GM18505 (cell line): ENCODE measurements around the gene EBF3.

Experiments
- ATAC-seq: cut with Tn5 transposase; IDR thresholded peaks from one replicate; pipeline ENCODE4 v1.9.1; 2021; ENCODE audit not compliant: unreplicated experiment
- POLR2A ChIP-seq: IDR thresholded peaks from 4 replicates; pipeline ENCODE4 v1.6.1; 2011; ENCODE audit warnings: borderline replicate concordance; ENCODE audit not compliant: insufficient read depth, insufficient read length; ENCODE audit errors: extremely low read depth

EBF3 gene

DNA sequence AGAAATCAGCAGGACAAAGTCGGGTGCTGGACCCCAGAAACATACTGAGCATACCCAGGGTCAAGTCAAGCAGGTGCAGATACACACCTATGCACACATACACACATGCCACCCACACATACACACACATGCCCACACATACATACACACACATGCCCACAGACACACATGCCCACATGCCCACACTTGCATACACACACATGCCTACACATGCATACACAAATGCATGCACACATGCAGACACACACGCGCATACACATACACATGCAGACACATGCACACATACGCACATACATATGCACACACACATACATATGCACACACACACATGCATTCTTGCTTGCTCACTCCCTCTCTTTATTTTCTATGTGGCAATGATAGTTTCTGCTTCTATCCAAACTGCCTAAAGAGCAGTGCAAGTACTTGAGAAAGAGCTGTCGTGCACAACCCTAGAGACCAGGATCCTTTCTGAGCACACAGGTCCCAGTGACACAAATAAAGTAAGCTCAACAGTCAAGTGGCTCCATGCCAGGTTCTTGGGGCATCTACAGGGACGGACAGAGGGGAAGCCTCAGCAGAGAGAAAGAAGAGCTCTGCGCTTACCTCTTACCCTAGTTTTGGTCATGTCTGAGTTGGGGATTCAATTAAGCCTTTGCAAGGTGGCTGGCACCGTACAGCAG is 83.7 kb downstream of the EBF3 start:
- no peak for TF ChIP-seq POLR2A
- ATAC-seq: no peak

DNA sequence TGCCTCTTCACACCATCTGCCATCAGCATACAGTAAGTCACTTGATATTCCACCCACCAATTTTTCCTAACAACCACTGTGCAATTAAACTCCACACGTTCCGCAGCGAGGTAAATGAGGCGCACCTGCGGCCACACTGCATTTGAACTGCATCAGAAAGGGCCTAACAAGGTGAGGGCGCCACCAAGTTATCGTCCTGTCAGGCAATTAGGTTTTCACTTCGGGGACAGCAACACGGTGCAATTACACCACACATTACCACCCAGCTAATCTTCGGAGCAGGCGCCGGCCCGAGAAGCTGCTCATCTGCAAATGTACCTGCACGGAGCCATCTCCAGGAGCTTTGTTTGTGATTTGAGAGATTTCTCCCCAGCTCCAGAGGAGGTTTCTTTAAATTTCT is 84.4 kb downstream of the EBF3 start:
- no peak for ATAC-seq
- no peak for TF ChIP-seq POLR2A

DNA sequence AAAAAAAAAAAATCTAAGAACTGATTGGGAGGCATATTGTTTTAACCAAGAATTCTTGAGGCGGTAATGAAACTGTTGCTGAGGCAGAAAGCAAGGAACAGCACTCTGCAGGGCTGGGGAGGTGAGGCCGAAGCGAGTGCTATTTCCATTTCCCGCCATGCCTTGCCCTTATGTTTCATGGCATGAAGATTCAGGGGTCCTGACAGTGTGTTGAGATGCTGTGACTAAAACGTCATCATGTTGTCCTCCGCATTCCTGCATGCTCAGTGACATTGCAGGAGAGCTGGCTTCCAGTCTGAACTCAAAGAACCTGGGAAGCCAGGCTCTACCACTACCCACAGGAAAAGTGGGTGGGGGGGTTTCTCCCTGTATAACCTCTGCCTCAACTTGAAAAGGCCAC is 85.2 kb downstream of the EBF3 start:
- no peak for TF ChIP-seq POLR2A
- no peak for ATAC-seq

DNA sequence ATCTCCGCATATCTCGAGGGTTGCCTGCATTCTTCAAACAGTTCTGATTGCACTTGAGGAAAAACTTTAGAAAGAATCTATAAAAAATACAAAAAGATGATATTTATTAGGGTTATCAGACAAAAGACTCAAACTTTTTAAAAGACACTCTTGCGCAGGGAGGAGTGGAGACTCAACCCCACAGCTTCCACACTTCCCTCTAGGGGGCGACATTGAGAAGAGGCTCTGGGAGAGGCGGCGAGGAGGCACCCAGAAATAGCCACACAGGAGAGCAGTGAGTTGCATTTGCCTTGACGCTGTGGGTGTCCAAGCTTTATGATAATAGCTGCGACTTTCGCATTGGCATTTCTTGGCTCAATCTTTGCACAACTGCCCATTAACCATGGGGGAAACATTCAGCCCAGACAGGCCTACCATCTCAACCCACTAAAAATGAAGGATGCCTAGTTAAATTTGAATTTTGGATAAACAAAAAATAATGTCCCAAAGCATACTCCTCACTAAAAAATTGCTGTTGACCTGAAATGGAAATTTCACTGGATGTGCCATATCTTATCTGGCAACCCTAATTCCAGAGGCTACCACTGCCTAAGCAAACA is 86.2 kb downstream of the EBF3 start:
- no peak for TF ChIP-seq POLR2A
- ATAC-seq: no peak

DNA sequence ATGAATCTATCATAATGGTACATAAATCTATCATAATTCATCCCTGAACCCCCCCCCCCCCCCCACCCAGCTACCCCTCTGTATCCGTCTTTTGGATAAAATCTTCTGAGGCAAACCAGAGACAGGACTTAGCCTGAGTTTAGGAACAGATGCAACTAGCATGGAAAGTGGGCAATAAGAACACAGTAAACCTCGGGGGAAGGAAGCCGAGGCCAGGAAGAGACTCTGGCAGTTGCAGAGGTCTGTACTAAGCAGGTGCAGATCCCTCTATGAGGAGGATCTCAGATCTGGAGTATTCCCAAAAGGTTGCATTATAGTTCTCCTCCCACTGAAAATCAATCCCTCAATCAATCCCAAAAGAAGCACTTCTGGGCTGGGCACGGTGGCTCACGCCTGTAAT is 87.2 kb downstream of the EBF3 start:
- no peak for TF ChIP-seq POLR2A
- ATAC-seq: no peak

DNA sequence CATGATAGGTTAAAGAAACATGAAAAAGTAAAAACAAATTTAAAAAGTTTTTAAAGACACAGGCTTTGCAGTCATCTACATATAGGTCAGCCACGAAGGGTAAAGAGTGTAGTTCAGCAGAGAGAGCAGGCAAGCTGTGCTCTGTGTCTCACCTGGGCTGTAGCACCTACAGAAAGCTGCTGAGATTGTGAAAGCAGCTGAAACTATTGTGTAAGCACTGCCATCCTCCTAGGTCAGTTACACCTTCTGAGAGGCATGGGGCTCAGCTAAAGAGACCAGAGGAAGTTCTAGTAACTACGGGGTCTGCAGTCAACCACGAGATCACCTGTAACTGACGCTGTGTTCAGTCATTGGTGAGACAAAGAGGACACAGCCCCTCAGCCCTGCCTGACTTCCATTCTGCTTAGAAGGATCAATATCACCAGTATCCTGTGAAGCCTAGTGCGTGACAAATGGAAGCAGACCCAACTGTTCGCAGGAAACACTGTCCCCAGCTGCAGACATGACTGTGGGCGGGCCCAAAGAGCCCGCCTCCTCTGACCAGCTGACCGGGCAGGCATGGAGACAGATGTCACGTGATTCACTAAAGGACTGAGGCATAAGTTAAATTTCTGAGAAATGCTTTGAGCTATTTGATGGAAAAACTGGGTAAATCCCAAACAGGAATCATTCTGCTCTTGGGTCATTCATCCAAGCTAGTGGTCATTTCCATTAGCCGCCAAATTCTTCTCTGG is 87.9 kb downstream of the EBF3 start:
- ATAC-seq: no peak
- no peak for TF ChIP-seq POLR2A

DNA sequence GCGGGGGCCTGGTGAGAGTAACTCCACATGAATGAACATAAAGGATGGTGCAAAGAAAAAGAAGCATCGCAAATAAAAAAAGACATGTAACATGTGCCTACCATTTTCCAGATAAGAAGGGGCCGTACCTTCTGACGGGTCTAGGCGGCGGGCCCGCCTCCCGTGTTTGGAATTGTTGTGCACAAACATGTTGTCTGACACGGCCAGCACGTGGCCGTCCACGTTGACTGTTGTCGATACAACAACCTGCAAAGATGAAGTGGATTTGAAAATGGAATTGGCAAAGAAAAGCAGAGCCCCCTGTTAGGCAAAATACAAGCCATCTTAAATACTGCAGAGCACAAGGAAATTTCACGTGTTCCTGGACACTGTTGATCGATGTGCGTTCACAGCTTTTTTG is 90.7 kb downstream of the EBF3 start:
- no peak for ATAC-seq
- no peak for TF ChIP-seq POLR2A

DNA sequence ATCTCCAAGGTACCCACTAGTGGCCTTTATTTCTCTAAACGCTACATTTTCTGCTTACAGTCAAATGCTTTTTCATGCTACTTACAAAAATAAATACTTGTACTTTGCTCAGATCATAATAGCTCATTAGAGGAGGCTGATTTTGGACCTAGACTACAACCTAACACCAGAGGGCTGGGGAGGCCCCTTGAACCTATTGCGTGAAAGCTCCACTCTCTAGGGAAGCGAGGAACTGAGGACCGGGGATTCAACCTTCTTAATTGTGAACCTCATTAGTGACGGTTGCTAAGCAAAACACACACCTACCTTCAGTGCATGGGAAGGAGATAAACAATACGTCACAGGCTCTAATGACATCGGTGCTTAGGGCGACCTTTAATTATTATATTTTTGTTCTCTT is 92.1 kb downstream of the EBF3 start:
- TF ChIP-seq POLR2A: no peak

DNA sequence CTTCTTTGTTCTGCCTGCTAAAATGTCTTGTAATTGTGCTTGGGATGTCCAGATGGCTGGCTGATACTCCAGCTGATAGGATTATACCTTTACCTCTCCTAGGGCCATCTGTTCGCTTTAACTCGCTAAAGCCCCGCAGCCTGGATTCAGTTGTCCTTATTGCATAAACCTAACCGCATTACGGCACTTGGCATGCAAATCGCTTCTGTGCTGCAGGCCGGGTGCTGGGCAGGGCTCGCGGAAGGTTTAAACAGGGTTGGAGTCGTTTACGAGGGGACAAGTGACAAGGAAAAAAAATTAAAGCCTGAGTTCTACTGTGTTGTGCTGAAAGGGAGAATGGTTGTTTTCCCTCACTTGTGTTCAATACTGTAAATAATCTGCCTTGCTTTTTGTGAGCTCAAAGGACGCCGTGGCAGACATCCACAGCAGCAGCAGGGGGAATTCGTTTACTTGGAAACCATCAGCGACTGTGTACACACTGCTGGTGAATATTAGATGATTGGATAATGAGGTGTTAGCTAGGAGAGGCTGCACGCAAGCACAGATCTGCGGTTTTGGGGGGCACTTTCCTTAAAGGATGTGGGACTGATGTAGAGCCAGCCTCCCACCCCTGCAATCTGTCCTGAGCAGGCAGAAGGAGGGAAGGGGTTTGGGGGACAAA is 93.0 kb downstream of the EBF3 start:
- no peak for TF ChIP-seq POLR2A
- no peak for ATAC-seq

More for the DNA sequence above, 92.1 kb downstream of the EBF3 start:
- ATAC-seq: no peak

DNA sequence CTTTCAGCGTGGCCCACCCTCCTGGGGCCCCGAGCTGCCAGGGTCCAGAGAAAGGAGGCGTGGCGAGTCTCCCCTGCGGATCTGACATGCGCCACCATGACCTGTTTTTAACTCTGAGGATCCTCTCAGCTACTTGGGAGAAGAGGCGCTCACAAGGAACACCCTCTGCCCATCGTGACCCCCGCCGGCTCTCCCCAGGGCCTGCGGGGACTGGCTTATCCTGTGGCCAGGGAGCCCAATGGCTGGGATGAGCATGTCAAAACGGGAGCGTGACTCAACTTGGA is 93.7 kb downstream of the EBF3 start:
- no peak for TF ChIP-seq POLR2A
- no peak for ATAC-seq

DNA sequence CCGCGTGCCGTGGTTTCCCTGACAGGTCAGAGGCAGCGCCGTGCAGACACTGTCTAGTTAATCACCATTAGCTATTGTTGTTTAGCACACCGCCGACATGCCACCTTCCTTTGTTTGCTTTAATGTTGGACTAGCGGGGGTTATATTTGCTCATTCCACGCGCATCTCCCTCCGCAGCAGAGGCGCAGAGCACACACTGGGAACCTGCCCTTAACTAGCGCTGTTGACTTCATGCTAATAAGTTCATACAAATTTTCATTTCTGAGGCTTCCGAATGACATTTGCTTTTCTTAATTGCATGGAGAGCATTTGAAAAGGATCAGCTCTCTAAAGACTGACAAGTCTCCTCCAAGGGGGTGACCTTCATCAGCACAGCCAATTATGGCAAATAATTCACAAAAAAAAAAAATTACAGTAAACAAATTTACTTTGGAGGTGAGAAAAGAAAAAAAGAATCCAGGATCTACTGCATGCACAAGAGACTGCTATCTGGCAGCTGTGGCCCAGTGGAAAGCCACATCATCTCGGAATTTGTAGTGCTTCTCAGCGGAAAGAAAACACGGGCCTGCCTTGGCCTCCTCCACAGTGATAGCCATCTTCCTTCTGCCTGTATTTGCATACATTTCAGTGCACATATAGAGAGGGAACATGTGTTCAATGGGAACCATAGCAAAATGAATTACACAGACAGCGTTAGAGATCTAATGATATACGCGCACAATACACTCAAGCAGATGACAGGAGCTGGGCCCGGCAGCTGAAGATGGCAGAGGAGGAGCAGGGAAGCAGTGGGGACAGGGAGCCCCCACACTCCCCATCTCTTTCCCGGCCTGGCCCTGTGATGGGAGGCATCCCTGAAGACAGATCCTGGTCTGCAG is 94.2 kb downstream of the EBF3 start:
- no peak for ATAC-seq
- no peak for TF ChIP-seq POLR2A

DNA sequence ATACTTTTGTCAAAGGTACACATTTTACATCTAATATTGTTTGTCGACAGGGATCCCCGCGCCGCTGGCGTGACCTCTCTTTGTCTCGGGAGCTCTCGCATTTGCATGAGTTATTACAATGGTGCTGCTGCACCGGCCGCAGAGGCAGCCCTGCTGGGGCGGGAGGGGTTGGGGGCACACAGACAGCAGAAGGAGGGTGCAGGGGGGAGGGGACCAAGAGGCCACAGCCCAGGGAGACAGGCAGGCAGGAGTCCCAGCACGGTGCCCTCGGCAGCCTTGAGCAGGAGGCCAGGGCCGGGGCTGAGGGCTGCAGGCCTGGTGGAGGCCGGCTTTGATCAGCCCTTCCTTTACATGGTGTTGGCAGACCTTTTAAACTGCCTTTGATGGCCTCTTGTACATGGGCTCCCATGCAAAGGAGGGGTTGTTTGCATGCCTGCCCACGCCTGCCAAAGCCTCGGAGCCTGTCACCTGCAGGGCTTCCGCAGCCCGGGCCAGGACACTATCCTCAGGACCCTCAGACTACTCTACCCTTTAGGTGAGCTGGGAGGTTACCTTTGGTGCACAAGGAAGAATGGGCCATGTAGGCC is 95.5 kb downstream of the EBF3 start:
- ATAC-seq: no peak
- TF ChIP-seq POLR2A: no peak
